Tibial nerve (tissue), 4 donors: ENCODE data around the gene DAP. TPM values are rescaled to one million over a fixed set of nuclear protein-coding genes. Genes with fewer than 3 reads are reported as not detected.

ENCODE experiments used
- DNase-seq, 2 donors: peaks; one replicate each; pipeline ENCODE4 v3.0.0-alpha.2; 2019; ENCODE audit warnings: low spot score in 2 of 2
- H3K27ac ChIP-seq, 4 donors: fragments of 200-600 bp; sonication (generic) in 3 of 4; one replicate each; pipeline ENCODE4 v1.5.1; 2017 to 2019; ENCODE audit warnings: mild to moderate bottlenecking in 1 of 4
- H3K27me3 ChIP-seq, 2 donors: fragments of 200-600 bp; sonication (generic) in 1 of 2; one replicate each; pipeline versions ENCODE4 v1.5.1 to v1.6.0; 2017 to 2019
- H3K36me3 ChIP-seq, 3 donors: fragments of 200-600 bp; sonication (generic); one replicate each; pipeline ENCODE4 v1.5.1; 2018 to 2019
- H3K4me1 ChIP-seq, 4 donors: fragments of 200-600 bp; sonication (generic) in 3 of 4; one replicate each; pipeline ENCODE4 v1.5.1; 2017 to 2019
- H3K4me3 ChIP-seq, 4 donors: fragments of 200-600 bp; sonication (generic) in 3 of 4; one replicate each; pipeline ENCODE4 v1.5.1; 2017 to 2019; ENCODE audit warnings: mild to moderate bottlenecking in 1 of 4, moderate library complexity in 1 of 4
- H3K9me3 ChIP-seq, 4 donors: fragments of 200-600 bp; sonication (generic) in 3 of 4; one replicate each; pipeline ENCODE4 v1.5.1; 2017 to 2019
- EP300 ChIP-seq, 2 donors: sonication (generic); formaldehyde crosslinking; IDR thresholded peaks; one replicate each; pipeline ENCODE4 v1.6.1; 2017; ENCODE audit warnings: antibody characterized with exemption in 2 of 2, mild to moderate bottlenecking in 1 of 2
- POLR2A ChIP-seq, 2 donors: fragments of 450-650 bp; IDR thresholded peaks; one replicate each; pipeline ENCODE4 v1.6.1; 2017; ENCODE audit warnings: antibody characterized with exemption in 2 of 2, mild to moderate bottlenecking in 2 of 2, moderate library complexity in 2 of 2
- WGBS, 2 donors: methylation state at CpG; one replicate each; pipeline ENCODE4 v1.1.5; 2018; 5-methylcytosine and 5-hydroxymethylcytosine counted together
- total RNA-seq, 4 donors: library from RNA; depleted of rRNA; stranded (reverse); fragments of >200 nt; gene quantifications; one replicate each; pipeline ENCODE4 v1.1.0, GENCODE V29; 2016
- TF ChIP-seq, protein P1 (sequence below), 5 experiments: fragments of 200-600 bp in 3 of 5; fragments of 450-650 bp in 2 of 5; sonication (generic) in 3 of 5; IDR thresholded peaks; one replicate each; pipeline ENCODE4 v1.5.1; 2016 to 2019; ENCODE audit warnings: antibody characterized with exemption in 5 of 5, mild to moderate bottlenecking in 3 of 5, moderate library complexity in 2 of 5

Gene DAP
- total RNA-seq, 4 donors from 2014 or later: 43.0 to 77.7 (median 50.0) TPM

DNA sequence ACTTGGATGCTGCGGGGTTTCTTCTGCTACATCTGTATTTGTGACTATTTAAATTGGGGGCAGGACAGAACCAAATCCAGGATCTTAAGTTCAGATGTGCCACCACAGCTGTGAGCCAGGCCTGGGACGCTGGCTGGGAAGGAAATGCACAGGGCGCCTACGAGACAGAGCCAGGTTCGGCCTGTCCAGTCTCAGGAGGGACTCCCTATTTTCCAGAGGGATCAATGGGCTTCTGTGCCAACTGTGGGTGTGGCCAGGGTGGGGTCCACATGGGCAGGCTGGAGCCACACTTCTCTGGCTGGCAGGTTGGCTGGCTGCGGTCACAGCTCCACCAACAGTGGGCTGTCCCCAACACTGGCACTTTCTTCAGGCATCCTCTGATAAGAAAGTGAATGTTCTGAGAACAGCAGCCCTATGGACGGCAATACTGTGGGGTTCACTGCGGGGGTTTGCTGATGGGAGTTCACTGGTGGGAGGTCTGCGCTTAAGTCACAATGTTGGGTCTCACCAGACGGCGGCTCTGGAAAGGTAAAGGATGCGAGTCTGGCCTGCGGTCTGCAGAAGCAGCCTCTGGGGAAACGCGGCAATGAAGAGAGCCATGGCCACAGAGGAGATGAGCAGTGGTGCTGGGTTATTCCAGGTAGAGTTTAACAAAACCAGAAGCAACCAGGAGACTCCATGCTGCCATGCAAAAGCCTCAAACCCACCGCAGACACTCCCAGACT is 78.1 kb downstream of the DAP start:
- Histone ChIP-seq H3K27ac (no peak overlapping the region), H3K36me3 (peaks cover 0 to 69% (median 0%) of the 10 kb centered on the region in 3 donors), H3K9me3 (peaks cover 0 to 9% (median 0%) of the 10 kb centered on the region in 4 donors), H3K4me1 (no peaks in the 10 kb centered on the region), H3K27me3 (no peaks in the 10 kb centered on the region), H3K4me3 (no peak overlapping the region)
- TF ChIP-seq POLR2A (IDR thresholded peaks at IDR 0.05): no peak
- TF ChIP-seq EP300 (IDR thresholded peaks at IDR 0.05): no peak
- TF ChIP-seq, protein P1, sequence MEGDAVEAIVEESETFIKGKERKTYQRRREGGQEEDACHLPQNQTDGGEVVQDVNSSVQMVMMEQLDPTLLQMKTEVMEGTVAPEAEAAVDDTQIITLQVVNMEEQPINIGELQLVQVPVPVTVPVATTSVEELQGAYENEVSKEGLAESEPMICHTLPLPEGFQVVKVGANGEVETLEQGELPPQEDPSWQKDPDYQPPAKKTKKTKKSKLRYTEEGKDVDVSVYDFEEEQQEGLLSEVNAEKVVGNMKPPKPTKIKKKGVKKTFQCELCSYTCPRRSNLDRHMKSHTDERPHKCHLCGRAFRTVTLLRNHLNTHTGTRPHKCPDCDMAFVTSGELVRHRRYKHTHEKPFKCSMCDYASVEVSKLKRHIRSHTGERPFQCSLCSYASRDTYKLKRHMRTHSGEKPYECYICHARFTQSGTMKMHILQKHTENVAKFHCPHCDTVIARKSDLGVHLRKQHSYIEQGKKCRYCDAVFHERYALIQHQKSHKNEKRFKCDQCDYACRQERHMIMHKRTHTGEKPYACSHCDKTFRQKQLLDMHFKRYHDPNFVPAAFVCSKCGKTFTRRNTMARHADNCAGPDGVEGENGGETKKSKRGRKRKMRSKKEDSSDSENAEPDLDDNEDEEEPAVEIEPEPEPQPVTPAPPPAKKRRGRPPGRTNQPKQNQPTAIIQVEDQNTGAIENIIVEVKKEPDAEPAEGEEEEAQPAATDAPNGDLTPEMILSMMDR (IDR thresholded peaks at IDR 0.05): no peak
- DNase-seq: no peak
- WGBS, 2 donors: 89 to 96% methylated on average over 15 to 16 of the region's 16 CpGs

GRCh38 chr5:10681731-10682679 is 79.0 kb downstream of the DAP start:
- H3K4me1 ChIP-seq: no peaks in the 10 kb centered on the region
- no peaks in the 10 kb centered on the region for H3K27me3 ChIP-seq
- H3K9me3 ChIP-seq: peaks cover 0 to 15% (median 0%) of the 10 kb centered on the region in 4 donors
- TF ChIP-seq POLR2A (IDR thresholded peaks at IDR 0.05): no peak
- TF ChIP-seq EP300 (IDR thresholded peaks at IDR 0.05): no peak
- TF ChIP-seq, protein P1 (IDR thresholded peaks at IDR 0.05): no peak
- no peak overlapping the region for H3K27ac ChIP-seq
- DNase-seq: no peak
- 81 to 87% methylated on average over 21 to 22 of the region's 22 CpGs for WGBS, 2 donors
- peaks cover 0 to 72% (median 0%) of the 10 kb centered on the region in 3 donors for H3K36me3 ChIP-seq
- H3K4me3 ChIP-seq: no peak overlapping the region

DNA sequence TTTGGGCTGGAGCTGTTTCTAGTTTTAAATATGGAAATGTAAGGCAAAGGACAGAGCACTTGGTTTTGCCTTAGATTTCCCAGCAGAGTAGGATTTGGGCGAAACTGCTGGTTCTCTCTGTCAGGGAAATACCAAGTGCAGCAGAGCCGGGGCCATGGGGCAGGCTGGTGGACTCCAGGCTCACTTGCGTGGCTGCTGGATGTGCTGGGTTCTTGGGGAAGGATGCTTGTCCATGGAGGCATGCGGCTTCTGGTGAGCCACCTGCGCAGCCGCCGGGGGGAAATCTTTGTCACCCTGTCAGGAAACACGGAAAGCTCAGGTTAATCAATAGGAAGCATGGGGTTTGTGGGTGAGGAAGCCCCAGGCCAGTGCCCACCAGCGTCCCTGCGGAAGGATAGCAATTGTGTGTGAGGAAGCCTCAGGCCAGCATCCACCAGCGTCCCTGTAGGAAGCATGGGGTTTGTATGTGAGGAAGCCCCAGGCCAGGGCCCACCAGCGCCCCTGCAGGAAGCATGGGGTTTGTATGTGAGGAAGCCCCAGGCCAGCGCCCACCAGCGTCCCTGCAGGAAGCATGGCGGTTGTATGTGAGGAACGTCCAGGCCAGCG is 80.1 kb downstream of the DAP start:
- H3K36me3 ChIP-seq: peaks cover 0 to 78% (median 0%) of the 10 kb centered on the region in 3 donors
- WGBS, 2 donors: 87 to 88% methylated on average over 15 to 17 of the region's 17 CpGs

GRCh38 chr5:10679336-10679988 is 81.6 kb downstream of the DAP start:
- Histone ChIP-seq H3K36me3 (peaks cover 0 to 78% (median 0%) of the 10 kb centered on the region in 3 donors), H3K4me3 (no peak overlapping the region), H3K4me1 (no peaks in the 10 kb centered on the region), H3K27ac (no peak overlapping the region), H3K27me3 (no peaks in the 10 kb centered on the region), H3K9me3 (peaks cover 0 to 9% (median 0%) of the 10 kb centered on the region in 4 donors)
- TF ChIP-seq, protein P1 (IDR thresholded peaks at IDR 0.05): no peak
- TF ChIP-seq POLR2A (IDR thresholded peaks at IDR 0.05) (no peak), EP300 (IDR thresholded peaks at IDR 0.05) (no peak)
- WGBS, 2 donors: 91 to 94% methylated on average over 15 of the region's 15 CpGs
- no peak for DNase-seq

More for the DNA sequence above, 80.1 kb downstream of the DAP start:
- Histone ChIP-seq H3K27ac (no peak overlapping the region), H3K27me3 (no peaks in the 10 kb centered on the region), H3K4me1 (no peaks in the 10 kb centered on the region), H3K9me3 (peaks cover 0 to 9% (median 0%) of the 10 kb centered on the region in 4 donors), H3K4me3 (no peak overlapping the region)
- no peak for DNase-seq
- TF ChIP-seq, protein P1 (IDR thresholded peaks at IDR 0.05): no peak
- no peak for TF ChIP-seq POLR2A (IDR thresholded peaks at IDR 0.05)
- TF ChIP-seq EP300 (IDR thresholded peaks at IDR 0.05): no peak
